ENCODE data around the gene SOX6. TPM values are rescaled to one million over a fixed set of nuclear protein-coding genes. Genes with fewer than 3 reads are reported as not detected.

SOX6 gene
- total and polyA plus RNA-seq, 5 experiments from 2014 or later: 0.26 TPM; not detected in 4

DNA sequence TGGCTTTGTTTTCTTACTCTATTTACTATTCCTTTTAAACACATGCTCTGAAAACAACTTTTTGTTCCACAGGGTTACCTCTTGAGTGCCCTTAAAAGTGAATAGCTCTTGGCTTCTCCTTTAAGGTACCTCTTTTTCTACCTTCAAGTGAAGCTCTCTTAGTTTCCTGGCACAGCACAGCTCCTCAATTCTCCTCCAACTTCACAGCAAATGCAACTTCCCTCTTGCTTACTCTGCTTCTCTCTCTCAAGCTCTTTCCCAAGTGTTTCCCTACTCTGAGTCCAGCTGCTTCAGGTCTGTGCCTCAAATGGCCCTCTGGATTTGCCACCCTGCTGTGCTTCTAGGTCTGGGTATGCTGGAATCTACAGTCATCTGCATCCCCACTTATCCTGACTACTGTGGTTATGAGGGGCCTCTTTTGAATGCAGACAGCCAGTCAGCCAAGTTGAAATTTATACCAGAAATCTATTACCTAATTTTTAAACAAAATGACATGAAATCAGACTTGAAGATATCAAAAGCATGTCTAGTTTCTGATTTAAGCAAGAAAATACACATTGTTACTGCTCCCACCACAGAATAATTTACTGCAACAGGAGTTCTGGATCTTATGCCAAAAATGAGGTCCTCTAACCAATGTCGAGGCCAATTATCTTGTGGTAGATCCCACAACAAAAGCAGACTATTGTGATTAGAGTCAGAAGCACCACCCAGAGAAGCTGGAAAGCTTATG, 371.1 kb downstream of the SOX6 start:
- Mint-ChIP-seq H3K27me3 (no peaks in the 10 kb centered on the region), H3K4me1 (no peaks in the 10 kb centered on the region), H3K36me3 (no peaks in the 10 kb centered on the region), H3K9me3 (no peaks in the 10 kb centered on the region), H3K27ac (no peak overlapping the region), H3K4me3 (no peak overlapping the region)
- DNase-seq (no peak), ATAC-seq (no peak)
- POLR2A ChIA-PET: no interaction called here

GRCh38 chr11:15981292-15981691, 375.1 kb downstream of the SOX6 start:
- Mint-ChIP-seq H3K9me3 (no peaks in the 10 kb centered on the region), H3K4me1 (no peaks in the 10 kb centered on the region), H3K4me3 (no peak overlapping the region), H3K36me3 (no peaks in the 10 kb centered on the region), H3K27me3 (no peaks in the 10 kb centered on the region), H3K27ac (no peak overlapping the region)
- ATAC-seq (no peak), DNase-seq (no peak)
- POLR2A ChIA-PET: no interaction called here

DNA sequence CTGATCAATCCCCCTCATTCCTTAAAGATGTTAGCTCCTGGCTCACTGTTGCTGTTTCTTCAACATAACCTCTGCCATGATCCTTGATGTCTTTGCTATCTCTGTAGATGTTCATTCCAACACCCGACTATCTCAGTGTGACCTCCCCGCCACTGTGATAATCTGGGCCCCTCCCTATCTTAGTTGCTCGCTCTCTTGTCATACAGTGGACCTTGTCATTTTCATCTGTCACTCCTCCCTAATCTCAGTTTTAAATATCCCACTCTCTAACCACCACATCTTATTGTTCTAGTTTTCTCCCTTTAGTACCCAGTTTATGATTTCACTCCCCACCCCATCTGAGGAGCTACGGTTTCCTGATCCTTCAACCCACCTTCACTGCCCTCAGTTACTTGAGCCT, 379.2 kb downstream of the SOX6 start:
- Mint-ChIP-seq H3K4me3 (no peak overlapping the region), H3K27me3 (no peaks in the 10 kb centered on the region), H3K27ac (no peak overlapping the region), H3K9me3 (no peaks in the 10 kb centered on the region), H3K4me1 (no peaks in the 10 kb centered on the region), H3K36me3 (no peaks in the 10 kb centered on the region)
- DNase-seq: no peak
- POLR2A ChIA-PET: no interaction called here
- ATAC-seq: no peak

- Mint-ChIP-seq H3K27ac (no peak overlapping the region), H3K36me3 (no peaks in the 10 kb centered on the region), H3K4me3 (no peak overlapping the region), H3K9me3 (peaks cover 0 to under 1% (median 0%) of the 10 kb centered on the region in 9 donors), H3K27me3 (no peaks in the 10 kb centered on the region), H3K4me1 (no peaks in the 10 kb centered on the region)
- DNase-seq: no peak
- POLR2A ChIA-PET: no interaction called here
- no peak for ATAC-seq
Measured at GRCh38 chr11:15976433-15977045, 379.8 kb downstream of the SOX6 start.

DNA sequence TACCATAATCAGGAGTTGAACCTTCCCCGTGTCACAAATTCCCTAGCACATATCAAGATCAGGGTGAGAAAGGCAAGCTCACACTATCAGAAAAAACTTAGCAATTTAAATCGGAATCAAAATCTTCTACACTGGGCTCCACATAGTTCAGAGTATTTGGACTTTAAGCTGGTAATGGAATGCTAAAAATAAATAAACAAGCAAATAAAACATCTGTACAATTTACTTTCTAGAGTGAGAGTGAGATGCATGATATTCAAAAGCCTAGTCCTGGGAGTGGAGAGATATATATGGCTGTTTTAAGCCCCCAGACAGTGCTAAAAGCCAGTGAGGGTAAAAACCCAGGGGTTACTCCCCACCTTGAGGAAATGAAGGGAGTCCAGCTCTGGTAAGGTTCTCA, 380.6 kb downstream of the SOX6 start:
- Mint-ChIP-seq H3K9me3 (peaks cover 0 to 6% (median 0%) of the 10 kb centered on the region in 9 donors), H3K27me3 (no peaks in the 10 kb centered on the region), H3K4me1 (no peaks in the 10 kb centered on the region), H3K4me3 (no peak overlapping the region), H3K27ac (no peak overlapping the region), H3K36me3 (no peaks in the 10 kb centered on the region)
- ATAC-seq (no peak), DNase-seq (no peak)
- POLR2A ChIA-PET: no interaction called here

DNA sequence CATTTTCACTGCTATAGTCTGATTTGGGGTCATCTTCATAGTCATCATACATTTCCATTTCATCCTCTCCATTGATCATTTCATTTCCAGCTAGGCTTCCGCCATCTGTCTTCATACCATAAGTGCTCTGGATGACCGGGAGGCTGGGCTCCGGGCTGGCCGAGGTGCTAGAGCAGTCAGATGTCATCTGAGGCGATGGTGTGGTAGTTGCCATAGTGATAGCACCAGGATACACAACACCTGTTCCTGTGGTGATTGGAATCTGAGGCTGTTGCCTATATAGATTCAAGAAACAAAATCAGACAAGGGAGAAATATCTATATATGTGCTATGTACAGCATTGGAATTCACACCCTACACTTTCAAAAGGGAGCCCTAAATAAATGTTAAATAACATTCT, 383.5 kb downstream of the SOX6 start:
- POLR2A ChIA-PET: no interaction called here
- ATAC-seq (no peak), DNase-seq (no peak)
- Mint-ChIP-seq H3K9me3 (peaks cover 0 to 6% (median 0%) of the 10 kb centered on the region in 9 donors), H3K27ac (no peak overlapping the region), H3K4me1 (no peaks in the 10 kb centered on the region), H3K36me3 (no peaks in the 10 kb centered on the region), H3K27me3 (no peaks in the 10 kb centered on the region), H3K4me3 (no peak overlapping the region)

GRCh38 chr11:15971215-15971546, 385.2 kb downstream of the SOX6 start:
- H3K36me3 Mint-ChIP-seq: no peaks in the 10 kb centered on the region
- H3K4me3 Mint-ChIP-seq: no peak overlapping the region
- no peaks in the 10 kb centered on the region for H3K27me3 Mint-ChIP-seq
- ATAC-seq (no peak), DNase-seq (no peak)
- H3K9me3 Mint-ChIP-seq: peaks cover 0 to 6% (median 0%) of the 10 kb centered on the region in 9 donors
- no peaks in the 10 kb centered on the region for H3K4me1 Mint-ChIP-seq
- POLR2A ChIA-PET: no interaction called here
- H3K27ac Mint-ChIP-seq: no peak overlapping the region

DNA sequence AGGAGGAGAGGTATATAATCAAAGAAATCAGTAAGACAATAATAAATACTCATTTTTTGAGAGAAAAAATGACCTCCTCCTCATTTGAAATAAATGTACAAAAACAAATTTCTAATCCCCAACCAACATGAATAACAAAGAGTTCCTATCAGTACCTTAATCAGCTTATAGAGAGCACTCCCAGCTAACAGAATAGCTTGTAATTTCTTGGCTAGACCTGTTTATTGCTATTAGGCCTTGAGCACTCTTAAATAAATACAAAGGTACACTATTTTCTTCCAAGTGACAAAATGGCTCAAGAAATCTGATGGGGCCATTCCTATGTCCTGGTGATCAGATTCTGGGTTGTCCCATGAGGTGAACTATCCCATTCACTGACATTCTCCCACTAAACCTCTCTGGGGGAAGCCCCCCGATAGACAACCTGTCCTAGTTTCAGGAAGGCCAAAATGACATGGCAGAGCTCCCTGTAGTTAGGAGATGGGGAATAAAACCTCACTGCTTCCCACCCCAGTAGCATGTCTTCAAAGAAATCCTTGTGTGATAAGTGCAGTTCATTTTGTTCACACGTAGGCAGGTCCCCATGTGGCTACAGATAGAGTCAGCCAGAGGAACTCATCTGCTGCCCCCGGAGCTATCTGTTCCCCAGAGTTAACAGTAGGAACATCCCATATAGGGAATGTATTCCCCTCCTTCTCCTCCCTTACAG, 385.7 kb downstream of the SOX6 start:
- no peaks in the 10 kb centered on the region for H3K27me3 Mint-ChIP-seq
- H3K36me3 Mint-ChIP-seq: no peaks in the 10 kb centered on the region
- POLR2A ChIA-PET: no interaction called here
- DNase-seq (no peak), ATAC-seq (no peak)
- no peaks in the 10 kb centered on the region for H3K4me1 Mint-ChIP-seq
- peaks cover 0 to 6% (median 0%) of the 10 kb centered on the region in 9 donors for H3K9me3 Mint-ChIP-seq
- no peak overlapping the region for H3K4me3 Mint-ChIP-seq
- no peak overlapping the region for H3K27ac Mint-ChIP-seq

GRCh38 chr11:15969701-15970329, 386.5 kb downstream of the SOX6 start:
- H3K4me3 Mint-ChIP-seq: no peak overlapping the region
- H3K36me3 Mint-ChIP-seq: no peaks in the 10 kb centered on the region
- H3K27me3 Mint-ChIP-seq: no peaks in the 10 kb centered on the region
- POLR2A ChIA-PET: no interaction called here
- H3K4me1 Mint-ChIP-seq: no peaks in the 10 kb centered on the region
- ATAC-seq: no peak
- no peak for DNase-seq
- peaks cover 0 to 6% (median 0%) of the 10 kb centered on the region in 9 donors for H3K9me3 Mint-ChIP-seq
- no peak overlapping the region for H3K27ac Mint-ChIP-seq

GRCh38 chr11:15969281-15969680, 387.1 kb downstream of the SOX6 start:
- Mint-ChIP-seq H3K9me3 (peaks cover 0 to 6% (median 0%) of the 10 kb centered on the region in 9 donors), H3K4me1 (no peaks in the 10 kb centered on the region), H3K4me3 (no peak overlapping the region), H3K27me3 (peaks cover 0 to 5% (median 0%) of the 10 kb centered on the region in 5 donors), H3K36me3 (no peaks in the 10 kb centered on the region), H3K27ac (no peak overlapping the region)
- POLR2A ChIA-PET: no interaction called here
- ATAC-seq (no peak), DNase-seq (no peak)

GRCh38 chr11:15968461-15969130, 387.8 kb downstream of the SOX6 start:
- Mint-ChIP-seq H3K9me3 (peaks cover 0 to 6% (median 0%) of the 10 kb centered on the region in 9 donors), H3K27me3 (peaks cover 0 to 6% (median 0%) of the 10 kb centered on the region in 5 donors), H3K27ac (no peak overlapping the region), H3K4me1 (no peaks in the 10 kb centered on the region), H3K4me3 (no peak overlapping the region), H3K36me3 (no peaks in the 10 kb centered on the region)
- ATAC-seq: no peak
- no peak for DNase-seq
- POLR2A ChIA-PET: no interaction called here

DNA sequence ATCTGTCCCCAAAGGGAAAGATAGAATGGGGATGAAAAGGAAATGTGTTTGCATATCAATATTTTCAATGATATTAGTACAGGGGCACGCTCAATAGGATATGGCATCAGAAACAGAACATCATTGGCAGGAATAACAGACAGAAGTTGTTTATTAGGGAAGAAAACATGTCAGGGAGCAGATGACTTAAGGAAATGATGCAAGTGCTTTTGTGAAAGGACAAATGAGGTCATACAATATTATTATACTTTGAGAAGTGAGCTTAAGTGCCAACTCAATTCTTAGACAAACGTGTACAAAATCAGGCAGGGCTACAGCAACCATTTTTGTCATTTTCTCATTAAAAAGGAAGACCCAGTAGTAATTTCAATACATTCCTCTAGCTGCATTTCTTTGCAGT, 388.4 kb downstream of the SOX6 start:
- Mint-ChIP-seq H3K4me1 (no peaks in the 10 kb centered on the region), H3K27ac (no peak overlapping the region), H3K9me3 (peaks cover 0 to 6% (median 0%) of the 10 kb centered on the region in 9 donors), H3K4me3 (no peak overlapping the region), H3K27me3 (peaks cover 0 to 6% (median 0%) of the 10 kb centered on the region in 5 donors), H3K36me3 (no peaks in the 10 kb centered on the region)
- ATAC-seq: no peak
- POLR2A ChIA-PET: no interaction called here
- DNase-seq: no peak

GRCh38 chr11:15967166-15967565, 389.2 kb downstream of the SOX6 start:
- H3K9me3 Mint-ChIP-seq: peaks cover 0 to 6% (median 0%) of the 10 kb centered on the region in 9 donors
- DNase-seq: no peak
- peaks cover 0 to 10% (median 1%) of the 10 kb centered on the region in 5 donors for H3K27me3 Mint-ChIP-seq
- no peaks in the 10 kb centered on the region for H3K36me3 Mint-ChIP-seq
- ATAC-seq: no peak
- no peak overlapping the region for H3K27ac Mint-ChIP-seq
- peaks cover 0 to 2% (median 0%) of the 10 kb centered on the region in 4 donors for H3K4me1 Mint-ChIP-seq
- H3K4me3 Mint-ChIP-seq: no peak overlapping the region
- POLR2A ChIA-PET: no interaction called here

Data from naive thymus-derived CD8-positive, alpha-beta T cell (primary cell).